Karpas-422 (cell line): ENCODE data around the gene STAT5B. TPM values are rescaled to one million over a fixed set of nuclear protein-coding genes. Genes with fewer than 3 reads are reported as not detected.
A peak's percentile ranks its signal among the peaks of the same experiment; 100 is the strongest.

Experiments
- DNase-seq: peaks from one replicate; pipeline ENCODE4 v3.0.0-alpha.2; 2015
- H2AFZ ChIP-seq: fragments of 200-600 bp; sonication (generic); 2 replicates; pipeline ENCODE4 v1.6.1; 2014; ENCODE audit warnings: antibody characterized with exemption, low read length, mixed read lengths
- H3K27ac ChIP-seq: fragments of 200-600 bp; sonication (generic); 2 replicates; pipeline ENCODE4 v1.5.1; 2014; ENCODE audit warnings: mild to moderate bottlenecking, low read length, moderate library complexity
- H3K27me3 ChIP-seq: fragments of 200-600 bp; sonication (generic); 2 replicates; pipeline ENCODE4 v1.6.1; 2014; ENCODE audit warnings: low read length, mixed read lengths
- H3K36me3 ChIP-seq: fragments of 200-600 bp; sonication (generic); 2 replicates; pipeline ENCODE4 v1.6.1; 2014; ENCODE audit warnings: low read length, mixed read lengths; ENCODE audit not compliant: insufficient read depth
- H3K4me1 ChIP-seq: fragments of 200-600 bp; sonication (generic); 2 replicates; pipeline ENCODE4 v1.6.1; 2014; ENCODE audit warnings: mild to moderate bottlenecking, low read length, mixed read lengths
- H3K4me2 ChIP-seq: fragments of 200-600 bp; sonication (generic); 2 replicates; pipeline ENCODE4 v1.6.1; 2014; ENCODE audit warnings: low read length, low read depth, mild to moderate bottlenecking; ENCODE audit not compliant: poor library complexity, severe bottlenecking
- H3K4me3 ChIP-seq: fragments of 200-600 bp; sonication (generic); 2 replicates; pipeline ENCODE4 v1.5.1; 2014; ENCODE audit warnings: mild to moderate bottlenecking, antibody characterized with exemption, low read length, mixed read lengths
- H3K79me2 ChIP-seq: fragments of 200-600 bp; sonication (generic); 2 replicates; pipeline ENCODE4 v1.6.1; 2014; ENCODE audit warnings: mild to moderate bottlenecking, low read length, mixed read lengths
- H3K9ac ChIP-seq: fragments of 200-600 bp; sonication (generic); 2 replicates; pipeline ENCODE4 v1.6.0; 2014; ENCODE audit warnings: low read length
- H3K9me2 ChIP-seq: fragments of 200-600 bp; sonication (generic), shearing (Covaris generic); replicated peaks from 2 replicates; pipeline ENCODE4 v1.6.0; 2014; ENCODE audit warnings: mild to moderate bottlenecking, low read length, moderate library complexity; ENCODE audit not compliant: insufficient read depth
- H3K9me3 ChIP-seq: fragments of 300-700, 200-600 bp; sonication (generic); 2 replicates; pipeline ENCODE4 v1.6.1; 2014; ENCODE audit warnings: low read length, mixed read lengths
- H4K20me1 ChIP-seq: fragments of 200-600 bp; sonication (generic); 2 replicates; pipeline ENCODE4 v1.6.1; 2014; ENCODE audit warnings: mild to moderate bottlenecking, antibody characterized with exemption, low read length, low read depth; ENCODE audit not compliant: insufficient read depth
- total RNA-seq: library from RNA; depleted of rRNA; stranded (reverse); fragments of >200 nt; shearing (Covaris generic); gene quantifications from 2 replicates; pipeline ENCODE4 v1.2.3, GENCODE V29; 2014; ENCODE audit warnings: low replicate concordance

STAT5B gene
- total RNA-seq, 1 experiment from 2014 or later: 110 TPM

- no peaks in the 10 kb centered on the region for H3K27me3 ChIP-seq
- H3K36me3 ChIP-seq: peaks cover 41% of the 10 kb centered on the region; the same call in 1 of the 2 replicates
Observed at GRCh38 chr17:42202696-42203095, 73.5 kb downstream of the STAT5B start.

DNA sequence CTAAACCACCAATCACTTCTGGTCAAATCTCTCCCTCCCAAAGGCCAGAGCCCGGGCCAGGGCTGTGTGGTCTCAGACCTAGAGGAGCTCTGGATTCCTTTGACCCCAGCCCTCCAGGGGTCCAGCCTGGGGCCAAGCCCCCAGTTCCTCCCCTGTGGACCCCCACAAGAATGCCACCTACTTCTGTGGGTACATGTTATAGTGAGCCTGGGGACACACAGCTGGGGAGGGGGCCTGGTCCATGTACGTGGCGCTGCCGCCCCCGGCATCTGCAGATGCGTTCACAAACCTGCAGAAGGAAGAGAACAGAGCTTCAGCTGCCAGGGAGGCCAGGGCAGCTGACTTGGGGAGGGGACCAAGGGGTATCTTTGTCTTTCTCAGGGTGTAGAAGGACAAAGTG is 74.0 kb downstream of the STAT5B start:
- H3K4me1 ChIP-seq: no peaks in the 10 kb centered on the region
- no peak overlapping the region for H3K4me3 ChIP-seq
- H3K4me2 ChIP-seq: no peak overlapping the region
- no peak overlapping the region for H3K9ac ChIP-seq
- no peaks in the 10 kb centered on the region for H4K20me1 ChIP-seq
- H3K36me3 ChIP-seq: peaks cover 39% of the 10 kb centered on the region; the same call in 1 of the 2 replicates
- H3K27me3 ChIP-seq: no peaks in the 10 kb centered on the region
- H3K79me2 ChIP-seq: no peaks in the 10 kb centered on the region
- H2AFZ ChIP-seq: no peak overlapping the region
- no peak overlapping the region for H3K27ac ChIP-seq
- DNase-seq: no peak
- H3K9me2 ChIP-seq: no peaks in the 10 kb centered on the region
- H3K9me3 ChIP-seq: no peaks in the 10 kb centered on the region

More at GRCh38 chr17:42202696-42203095, 73.5 kb downstream of the STAT5B start:
- Histone ChIP-seq H3K4me1 (no peaks in the 10 kb centered on the region), H3K79me2 (no peaks in the 10 kb centered on the region), H3K9me2 (no peaks in the 10 kb centered on the region), H3K4me3 (no peak overlapping the region), H3K9me3 (no peaks in the 10 kb centered on the region), H4K20me1 (no peaks in the 10 kb centered on the region), H3K27ac (no peak overlapping the region), H3K9ac (no peak overlapping the region), H3K4me2 (no peak overlapping the region), H2AFZ (no peak overlapping the region)
- DNase-seq: peak; percentile 27

- Histone ChIP-seq H3K4me1 (no peaks in the 10 kb centered on the region), H3K4me3 (no peak overlapping the region), H3K9me3 (no peaks in the 10 kb centered on the region), H3K27ac (no peak overlapping the region), H3K9me2 (no peaks in the 10 kb centered on the region), H3K79me2 (no peaks in the 10 kb centered on the region), H3K36me3 (peaks cover 37% of the 10 kb centered on the region; the same call in 1 of the 2 replicates), H3K9ac (no peak overlapping the region), H4K20me1 (no peaks in the 10 kb centered on the region), H2AFZ (no peak overlapping the region), H3K4me2 (no peak overlapping the region), H3K27me3 (no peaks in the 10 kb centered on the region)
- DNase-seq: peak; percentile 4
Observed at GRCh38 chr17:42201458-42201772, 74.8 kb downstream of the STAT5B start.

DNA sequence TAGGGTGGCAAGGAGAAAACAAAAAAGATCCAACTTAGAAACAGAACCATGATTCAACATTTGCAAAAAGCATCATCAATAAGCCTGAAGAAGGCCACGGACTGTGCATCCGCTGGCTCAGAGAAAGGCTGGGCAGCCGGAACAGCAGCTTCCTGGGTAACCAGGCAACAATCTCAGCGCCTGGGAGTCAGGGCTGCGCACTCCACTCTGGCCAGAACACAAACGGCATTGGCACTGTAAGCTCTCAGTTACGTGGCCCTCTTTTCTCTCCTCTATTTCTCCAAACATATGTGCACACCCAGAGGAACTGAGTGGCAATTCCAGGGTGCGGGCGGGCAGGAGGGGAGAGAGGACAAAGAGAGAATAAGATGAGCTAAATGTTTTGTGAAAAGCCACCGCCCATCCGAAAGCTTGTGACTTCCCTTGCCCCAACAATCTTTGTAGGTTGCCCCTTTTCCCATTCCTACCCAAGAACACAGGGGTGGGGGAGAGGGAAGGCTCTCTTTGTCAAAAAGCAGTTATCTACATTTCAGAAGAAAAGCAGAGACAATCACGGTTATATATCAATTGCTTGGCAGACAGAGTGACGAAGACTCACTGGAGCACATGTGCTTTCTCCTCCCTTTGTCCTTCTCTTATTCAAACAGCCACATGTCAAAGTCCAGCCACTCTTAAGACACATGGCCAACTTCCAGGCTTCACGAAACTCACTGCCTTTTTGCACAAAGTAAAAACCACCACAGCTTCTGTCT is 75.3 kb downstream of the STAT5B start:
- Histone ChIP-seq H4K20me1 (no peaks in the 10 kb centered on the region), H3K9me3 (no peaks in the 10 kb centered on the region), H3K4me2 (no peak overlapping the region), H3K9me2 (no peaks in the 10 kb centered on the region), H3K9ac (no peak overlapping the region), H3K27ac (no peak overlapping the region), H2AFZ (no peak overlapping the region), H3K27me3 (no peaks in the 10 kb centered on the region), H3K4me3 (no peak overlapping the region), H3K4me1 (no peaks in the 10 kb centered on the region), H3K36me3 (peaks cover 34% of the 10 kb centered on the region; the same call in 1 of the 2 replicates), H3K79me2 (no peaks in the 10 kb centered on the region)
- DNase-seq: no peak

GRCh38 chr17:42199416-42200011 is 76.7 kb downstream of the STAT5B start:
- H3K36me3 ChIP-seq: peaks cover 25% of the 10 kb centered on the region; the same call in 1 of the 2 replicates
- no peak overlapping the region for H3K9ac ChIP-seq
- no peak overlapping the region for H3K27ac ChIP-seq
- H3K9me2 ChIP-seq: no peaks in the 10 kb centered on the region
- H4K20me1 ChIP-seq: no peaks in the 10 kb centered on the region
- H3K9me3 ChIP-seq: no peaks in the 10 kb centered on the region
- H2AFZ ChIP-seq: no peak overlapping the region
- DNase-seq: no peak
- no peaks in the 10 kb centered on the region for H3K4me1 ChIP-seq
- H3K79me2 ChIP-seq: no peaks in the 10 kb centered on the region
- no peak overlapping the region for H3K4me2 ChIP-seq
- H3K27me3 ChIP-seq: no peaks in the 10 kb centered on the region
- no peak overlapping the region for H3K4me3 ChIP-seq

- Histone ChIP-seq H3K36me3 (peaks cover 21% of the 10 kb centered on the region; the same call in 1 of the 2 replicates), H3K4me1 (peaks cover 3% of the 10 kb centered on the region), H4K20me1 (no peaks in the 10 kb centered on the region), H3K27ac (no peak overlapping the region), H3K9me3 (no peaks in the 10 kb centered on the region), H3K9ac (no peak overlapping the region), H3K79me2 (no peaks in the 10 kb centered on the region), H3K9me2 (no peaks in the 10 kb centered on the region), H2AFZ (no peak overlapping the region), H3K4me3 (no peak overlapping the region), H3K27me3 (no peaks in the 10 kb centered on the region), H3K4me2 (no peak overlapping the region)
- no peak for DNase-seq
Observed at GRCh38 chr17:42198897-42199296, 77.3 kb downstream of the STAT5B start.

GRCh38 chr17:42197564-42198156 is 78.5 kb downstream of the STAT5B start:
- Histone ChIP-seq H3K27ac (no peak overlapping the region), H3K9me2 (no peaks in the 10 kb centered on the region), H3K36me3 (peaks cover 13% of the 10 kb centered on the region; the same call in 1 of the 2 replicates), H2AFZ (no peak overlapping the region), H3K9ac (no peak overlapping the region), H3K9me3 (no peaks in the 10 kb centered on the region), H3K4me3 (no peak overlapping the region), H3K4me1 (peaks cover 15% of the 10 kb centered on the region), H3K27me3 (no peaks in the 10 kb centered on the region), H3K79me2 (no peaks in the 10 kb centered on the region), H4K20me1 (no peaks in the 10 kb centered on the region), H3K4me2 (no peak overlapping the region)
- DNase-seq: no peak
